BE2C (cell line): Measurements from ENCODE around the gene TIMM17A.
"Not testable (repeated sequence)": the region's sequence is repeated elsewhere in the genome, so short reads cannot be mapped to it uniquely, and the experiment has no call there.

Experiments
- DNase-seq: peaks from one replicate; pipeline ENCODE4 v3.0.0-alpha.2; 2020
- H3K27me3 ChIP-seq: fragments of 250-450 bp; sonication (Bioruptor Pico); 2 replicates; pipeline ENCODE4 v1.5.1; 2020; ENCODE audit warnings: mild to moderate bottlenecking
- H3K36me3 ChIP-seq: fragments of 250-450 bp; sonication (Bioruptor Pico); 2 replicates; pipeline ENCODE4 v1.5.1; 2020; ENCODE audit warnings: mild to moderate bottlenecking
- H3K4me1 ChIP-seq: fragments of 250-450 bp; sonication (Bioruptor Pico); 2 replicates; pipeline ENCODE4 v1.5.1; 2020
- H3K4me3 ChIP-seq: 2 replicates; pipeline ENCODE4 v1.5.1; 2011; ENCODE audit warnings: low read depth, low read length
- H3K9me3 ChIP-seq: fragments of 250-450 bp; sonication (Bioruptor Pico); 2 replicates; pipeline ENCODE4 v1.5.1; 2020
- TF ChIP-seq, protein P1 (sequence below): IDR thresholded peaks from 2 replicates; pipeline ENCODE4 v1.5.1; 2012; ENCODE audit warnings: mild to moderate bottlenecking, low read depth, low read length

TIMM17A gene

DNA sequence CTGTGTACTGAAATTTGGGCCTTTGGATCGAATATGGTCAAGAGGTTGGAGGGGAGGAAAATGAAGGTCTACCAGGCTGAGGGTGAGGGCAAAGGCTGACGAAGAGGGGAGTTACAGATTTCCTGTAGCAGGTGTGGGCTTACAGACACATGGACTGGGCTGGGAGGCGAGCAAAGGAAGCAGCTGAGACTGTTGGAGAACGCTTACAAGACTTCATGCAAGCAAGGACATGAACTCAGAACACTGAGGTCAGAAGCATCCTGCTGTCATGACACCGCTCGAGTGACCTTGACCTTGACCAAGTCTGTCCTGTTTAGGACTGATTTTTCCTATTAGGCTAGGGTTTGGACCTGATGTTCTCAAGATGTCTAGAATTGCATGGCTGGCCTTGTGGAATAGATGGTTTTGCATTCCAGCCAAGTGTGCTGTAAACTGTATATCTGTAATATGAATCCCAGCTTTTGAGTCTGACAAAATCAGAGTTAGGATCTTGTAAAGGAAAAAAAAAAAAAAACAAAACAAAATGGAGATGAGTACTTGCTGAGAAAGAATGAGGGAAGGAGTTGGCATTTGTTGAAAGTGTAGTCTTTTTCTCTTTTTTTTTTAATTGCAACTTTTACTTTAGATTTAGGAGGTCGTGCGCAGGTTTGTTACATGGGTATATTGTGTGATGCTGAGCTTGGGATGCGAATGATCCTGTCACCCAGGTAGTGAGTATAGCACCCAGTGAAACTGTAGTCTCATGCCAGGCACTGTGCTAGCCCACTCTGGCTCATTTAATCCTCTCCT is 60.9 kb downstream of the TIMM17A start:
- DNase-seq = no peak
- no peak overlapping the region for H3K4me3 ChIP-seq
- H3K36me3 ChIP-seq = no peaks in the 10 kb centered on the region
- peaks cover 6% of the 10 kb centered on the region for H3K4me1 ChIP-seq
- no peaks in the 10 kb centered on the region for H3K27me3 ChIP-seq
- TF ChIP-seq, protein P1, sequence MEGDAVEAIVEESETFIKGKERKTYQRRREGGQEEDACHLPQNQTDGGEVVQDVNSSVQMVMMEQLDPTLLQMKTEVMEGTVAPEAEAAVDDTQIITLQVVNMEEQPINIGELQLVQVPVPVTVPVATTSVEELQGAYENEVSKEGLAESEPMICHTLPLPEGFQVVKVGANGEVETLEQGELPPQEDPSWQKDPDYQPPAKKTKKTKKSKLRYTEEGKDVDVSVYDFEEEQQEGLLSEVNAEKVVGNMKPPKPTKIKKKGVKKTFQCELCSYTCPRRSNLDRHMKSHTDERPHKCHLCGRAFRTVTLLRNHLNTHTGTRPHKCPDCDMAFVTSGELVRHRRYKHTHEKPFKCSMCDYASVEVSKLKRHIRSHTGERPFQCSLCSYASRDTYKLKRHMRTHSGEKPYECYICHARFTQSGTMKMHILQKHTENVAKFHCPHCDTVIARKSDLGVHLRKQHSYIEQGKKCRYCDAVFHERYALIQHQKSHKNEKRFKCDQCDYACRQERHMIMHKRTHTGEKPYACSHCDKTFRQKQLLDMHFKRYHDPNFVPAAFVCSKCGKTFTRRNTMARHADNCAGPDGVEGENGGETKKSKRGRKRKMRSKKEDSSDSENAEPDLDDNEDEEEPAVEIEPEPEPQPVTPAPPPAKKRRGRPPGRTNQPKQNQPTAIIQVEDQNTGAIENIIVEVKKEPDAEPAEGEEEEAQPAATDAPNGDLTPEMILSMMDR = no peak
- no peaks in the 10 kb centered on the region for H3K9me3 ChIP-seq

DNA sequence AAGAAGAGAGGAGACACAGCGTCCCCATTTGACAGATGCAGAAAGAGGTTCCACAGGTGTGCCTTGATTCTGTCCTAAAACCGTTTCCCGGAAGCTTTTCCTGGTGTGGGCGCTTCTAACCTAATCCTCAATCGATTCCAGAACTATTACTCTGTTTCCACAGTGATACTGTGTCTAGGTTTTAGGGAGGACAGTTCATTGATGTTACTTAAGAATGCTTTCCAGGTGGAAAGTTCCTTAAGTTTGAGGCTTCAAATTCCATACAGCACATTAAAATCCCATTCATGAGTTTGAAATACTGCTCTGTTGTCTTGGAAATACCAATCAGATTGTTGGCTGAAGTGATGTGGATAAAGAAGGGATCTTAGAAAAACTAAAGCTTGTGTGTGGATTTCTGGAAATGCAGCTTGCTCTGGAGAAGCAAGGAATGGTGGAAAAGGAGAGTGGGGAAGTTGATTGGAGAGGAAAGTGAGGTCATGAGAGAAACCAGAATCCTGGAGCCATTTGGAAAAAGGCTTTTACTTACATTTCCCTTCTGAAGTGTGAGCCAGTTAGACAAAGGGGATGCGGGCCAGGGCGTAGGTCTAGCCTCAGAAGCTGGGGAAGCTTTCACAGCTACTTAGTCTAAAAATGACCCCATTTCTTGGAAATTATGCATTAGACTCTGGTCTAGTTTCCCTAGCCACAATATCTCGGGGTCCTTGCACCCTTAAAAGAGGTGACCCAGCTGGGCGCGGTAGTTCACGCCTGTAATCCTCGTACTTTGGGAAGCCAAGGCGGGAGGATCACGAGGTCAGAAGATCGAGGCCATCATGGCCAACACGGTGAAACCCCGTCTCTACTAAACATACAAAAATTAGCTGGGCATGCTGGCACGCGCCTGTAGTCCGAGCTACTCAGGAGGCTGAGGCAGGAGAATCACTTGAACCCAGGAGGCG is 61.8 kb downstream of the TIMM17A start:
- Histone ChIP-seq H3K9me3 (no peaks in the 10 kb centered on the region), H3K27me3 (no peaks in the 10 kb centered on the region), H3K4me1 (peaks cover 6% of the 10 kb centered on the region), H3K36me3 (no peaks in the 10 kb centered on the region), H3K4me3 (no peak overlapping the region)
- DNase-seq = no peak
- TF ChIP-seq, protein P1 = no peak

GRCh38 chr1:202017749-202018467 is 62.6 kb downstream of the TIMM17A start:
- no peaks in the 10 kb centered on the region for H3K9me3 ChIP-seq
- H3K4me3 ChIP-seq = no peak overlapping the region
- TF ChIP-seq, protein P1 = no peak
- H3K36me3 ChIP-seq = no peaks in the 10 kb centered on the region
- peaks cover 6% of the 10 kb centered on the region for H3K4me1 ChIP-seq
- no peaks in the 10 kb centered on the region for H3K27me3 ChIP-seq
- DNase-seq = no peak

GRCh38 chr1:202018468-202019234 is 63.3 kb downstream of the TIMM17A start:
- TF ChIP-seq, protein P1 = no peak
- Histone ChIP-seq H3K4me3 (no peak overlapping the region), H3K4me1 (peaks cover 6% of the 10 kb centered on the region), H3K36me3 (no peaks in the 10 kb centered on the region), H3K27me3 (no peaks in the 10 kb centered on the region), H3K9me3 (no peaks in the 10 kb centered on the region)
- no peak for DNase-seq

- H3K4me1 ChIP-seq, DNase-seq, H3K27me3 ChIP-seq, H3K9me3 ChIP-seq, H3K4me3 ChIP-seq, H3K36me3 ChIP-seq: not testable (repeated sequence)
Measured at GRCh38 chr1:202019235-202019558, 63.9 kb downstream of the TIMM17A start.
